Adrenal gland (tissue), 12 donors: ENCODE results near the gene ZIC1. TPM values are rescaled to one million over a fixed set of nuclear protein-coding genes. Genes with fewer than 3 reads are reported as not detected.

ENCODE experiments used
- DNase-seq, 7 donors: peaks; one replicate each; pipeline ENCODE4 v3.0.0-alpha.2; 2019 to 2020
- H3K27ac ChIP-seq, 5 donors: fragments of 200-600 bp; sonication (generic) in 4 of 5; 1 replicate in 3 of 5; 2 replicates in 2 of 5; pipeline versions ENCODE4 v1.5.1 to v1.8.0; 2016 to 2020; ENCODE audit warnings: mild to moderate bottlenecking in 1 of 5
- H3K27me3 ChIP-seq: fragments of 200-600 bp; 2 replicates; pipeline ENCODE4 v1.8.0; 2021
- H3K36me3 ChIP-seq, 2 donors: fragments of 200-600 bp; replicated peaks in 1 of 2; 1 replicate in 1 of 2; 2 replicates in 1 of 2; pipeline versions ENCODE4 v1.5.1 to v1.8.0; 2018 to 2022
- H3K4me1 ChIP-seq, 2 donors: fragments of 200-600 bp; replicated peaks in 1 of 2; 1 replicate in 1 of 2; 2 replicates in 1 of 2; pipeline versions ENCODE4 v1.5.1 to v1.8.0; 2018 to 2021
- H3K4me3 ChIP-seq, 4 donors: fragments of 200-600 bp; sonication (generic) in 3 of 4; one replicate each; pipeline ENCODE4 v1.5.1; 2016 to 2018
- H3K9me3 ChIP-seq, 3 donors: fragments of 200-600 bp; sonication (generic) in 1 of 3; replicated peaks in 1 of 3; 1 replicate in 2 of 3; 2 replicates in 1 of 3; pipeline versions ENCODE4 v1.5.1 to v1.8.0; 2016 to 2021
- CTCF ChIP-seq, 6 experiments: fragments of 450-650 bp in 4 of 6; fragments of 200-600 bp in 2 of 6; sonication (generic) in 1 of 6; IDR thresholded peaks; 1 replicate in 5 of 6; 2 replicates in 1 of 6; pipeline versions ENCODE4 v1.5.1 to v1.8.0; 2016 to 2021; ENCODE audit warnings: antibody characterized with exemption in 6 of 6, mild to moderate bottlenecking in 2 of 6, moderate library complexity in 1 of 6
- POLR2A ChIP-seq, 2 donors: fragments of 450-650 bp; IDR thresholded peaks; one replicate each; pipeline ENCODE4 v1.6.1; 2017; ENCODE audit warnings: antibody characterized with exemption in 2 of 2, mild to moderate bottlenecking in 2 of 2, moderate library complexity in 1 of 2
- WGBS, 4 donors: extraction: QIAGEN DNeasy Blood & Tissue Kit in 2 of 4; methylation state at CpG; one replicate each; pipeline versions ENCODE4 v1.1.5 to v1.1.7; 2013 to 2017; 5-methylcytosine and 5-hydroxymethylcytosine counted together
- intact Hi-C, 2 donors: fragments of 100-400 bp; cut with DNase I; formaldehyde crosslinking; loops; one replicate each; pipeline versions ENCODE4 v1.14.1 to v1.15.0; 2022 to 2023
- polyA plus RNA-seq, 3 donors: library from polyadenylated mRNA; stranded (reverse); fragments of 200-250 nt in 2 of 3; fragments of 350-450 nt in 1 of 3; fragmentation: Illumina TruSeq in 1 of 3; extraction: RNeasy Lipid Tissue Mini Kit (QIAGEN cat#74804) in 1 of 3; gene quantifications; one replicate each; pipeline ENCODE4 v1.2.3, GENCODE V29; 2013 to 2014
- total RNA-seq, 9 donors: library from RNA; depleted of rRNA in 4 of 9; stranded (reverse); fragments of >200 nt in 4 of 9; fragments of 120-200 nt in 1 of 9; fragmentation: NEBNext Ultra II Directional in 1 of 9; extraction: Animal tissue kit (Norgen Biotek cat#: 25700) in 1 of 9; gene quantifications; one replicate each; pipeline versions ENCODE4 v1.1.0 to v1.2.4, GENCODE V29; 2013 to 2023
- donor health status: healthy with polysubstance abuse.
- donor health status: Bipolar disorder and iron deficiency.
- donor health status: DM: yes; HTN: yes; CAD: no.
- donor health status: DM: no; HTN: no; CAD: no.
- donor health status: DM: no; HTN: no; CAD: no.
- donor health status: DM: yes; HTN: yes; CAD: no.

Gene ZIC1
- total and polyA plus RNA-seq, 12 donors: 0.08 to 0.64 (median 0.32) TPM; not detected in 9

- WGBS, 4 donors: 49 to 57% (median 52%) methylated on average over 5 of the region's 5 CpGs
- peaks cover 90% of the 10 kb centered on the region for H3K27me3 ChIP-seq
- H3K9me3 ChIP-seq: no peaks in the 10 kb centered on the region
- no peak for TF ChIP-seq CTCF (IDR thresholded peaks at IDR 0.05)
- TF ChIP-seq POLR2A (IDR thresholded peaks at IDR 0.05): no peak
- intact Hi-C loops: no loop called here
- DNase-seq: no peak
- H3K4me3 ChIP-seq: no peak overlapping the region
- H3K36me3 ChIP-seq: no peaks in the 10 kb centered on the region
- no peak overlapping the region for H3K27ac ChIP-seq
- H3K4me1 ChIP-seq: no peaks in the 10 kb centered on the region
Observed at GRCh38 chr3:147403511-147403910, 5.7 kb upstream of the ZIC1 start.

- no peaks in the 10 kb centered on the region for H3K36me3 ChIP-seq
- no peak overlapping the region for H3K4me3 ChIP-seq
- no peak overlapping the region for H3K27ac ChIP-seq
- peaks cover 90% of the 10 kb centered on the region for H3K27me3 ChIP-seq
- DNase-seq: peak in 1 of 7 donors; percentile 8
- H3K4me1 ChIP-seq: peaks cover 0 to 3% of the 10 kb centered on the region in 2 donors
- no peaks in the 10 kb centered on the region for H3K9me3 ChIP-seq
- intact Hi-C loops: no loop called here
- TF ChIP-seq POLR2A (IDR thresholded peaks at IDR 0.05) (no peak), CTCF (IDR thresholded peaks at IDR 0.05) (no peak)
- WGBS, 4 donors: 34 to 42% (median 38%) methylated on average over 10 to 11 of the region's 11 CpGs
Observed at GRCh38 chr3:147404000-147404799, 5.0 kb upstream of the ZIC1 start.

GRCh38 chr3:147404800-147405230 lies 4.3 kb upstream of the ZIC1 start:
- H3K4me1 ChIP-seq: peaks cover 0 to 7% of the 10 kb centered on the region in 2 donors
- intact Hi-C loops: no loop called here
- H3K36me3 ChIP-seq: no peaks in the 10 kb centered on the region
- H3K9me3 ChIP-seq: no peaks in the 10 kb centered on the region
- H3K4me3 ChIP-seq: no peak overlapping the region
- 10 to 17% (median 14%) methylated on average over 2 to 16 of the region's 16 CpGs for WGBS, 4 donors
- peaks cover 91% of the 10 kb centered on the region for H3K27me3 ChIP-seq
- peak in 1 of 7 donors; percentile 5 for DNase-seq
- TF ChIP-seq CTCF (IDR thresholded peaks at IDR 0.05) (no peak), POLR2A (IDR thresholded peaks at IDR 0.05) (no peak)
- H3K27ac ChIP-seq: no peak overlapping the region

GRCh38 chr3:147405231-147406027 lies 3.7 kb upstream of the ZIC1 start:
- no peaks in the 10 kb centered on the region for H3K36me3 ChIP-seq
- no peak overlapping the region for H3K27ac ChIP-seq
- DNase-seq: peak in 1 of 7 donors; percentile 4
- 7 to 13% (median 8%) methylated on average over 20 to 27 of the region's 27 CpGs for WGBS, 4 donors
- H3K4me3 ChIP-seq: no peak overlapping the region
- peaks cover 0 to 13% of the 10 kb centered on the region in 2 donors for H3K4me1 ChIP-seq
- intact Hi-C loops: no loop called here
- TF ChIP-seq CTCF (IDR thresholded peaks at IDR 0.05) (no peak), POLR2A (IDR thresholded peaks at IDR 0.05) (no peak)
- peaks cover 93% of the 10 kb centered on the region for H3K27me3 ChIP-seq
- H3K9me3 ChIP-seq: no peaks in the 10 kb centered on the region
